Fibroblast of lung (primary cell): ENCODE results near the gene FOXQ1.

ENCODE experiments used
- EZH2 ChIP-seq: IDR thresholded peaks from 2 replicates; pipeline ENCODE4 v1.5.1; 2012; ENCODE audit warnings: low read length, control low read depth, mild to moderate bottlenecking; ENCODE audit errors: missing control alignments
- TF ChIP-seq, protein P1 (sequence below), 2 donors: IDR thresholded peaks in 1 of 2; conservative IDR thresholded peaks in 1 of 2; 1 replicate in 1 of 2; 2 replicates in 1 of 2; pipeline ENCODE4 v1.5.1; 2011 to 2012; ENCODE audit warnings: low read length in 2 of 2, control low read depth in 1 of 2, inconsistent platforms in 1 of 2, low read depth in 1 of 2, mild to moderate bottlenecking in 1 of 2

DNA sequence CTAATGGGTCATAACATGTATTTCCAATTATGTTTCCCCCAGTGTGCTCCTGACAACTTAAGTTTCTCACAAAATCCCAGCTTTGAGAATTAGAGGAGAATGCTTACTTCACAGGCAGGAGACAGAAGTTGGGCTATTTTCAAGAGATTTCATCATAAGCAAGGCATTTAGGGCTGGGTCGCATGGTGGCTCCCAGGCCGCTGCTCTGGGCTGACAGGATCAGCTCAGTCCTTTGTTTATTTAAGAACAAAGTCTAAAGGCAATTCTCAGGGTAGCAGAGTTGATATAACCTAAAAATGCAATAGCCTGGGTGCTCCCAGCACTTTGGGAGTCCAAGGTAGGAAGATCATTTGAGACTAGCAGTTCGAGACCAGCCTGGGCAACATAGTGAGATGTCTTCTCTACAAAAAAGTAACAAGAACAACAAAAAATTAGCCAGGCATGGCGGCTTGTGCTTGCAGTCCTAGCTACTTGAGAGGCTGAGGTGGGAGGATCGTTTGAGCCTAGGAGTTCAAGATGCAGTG lies 10.9 kb downstream of the FOXQ1 start:
- TF ChIP-seq, protein P1, sequence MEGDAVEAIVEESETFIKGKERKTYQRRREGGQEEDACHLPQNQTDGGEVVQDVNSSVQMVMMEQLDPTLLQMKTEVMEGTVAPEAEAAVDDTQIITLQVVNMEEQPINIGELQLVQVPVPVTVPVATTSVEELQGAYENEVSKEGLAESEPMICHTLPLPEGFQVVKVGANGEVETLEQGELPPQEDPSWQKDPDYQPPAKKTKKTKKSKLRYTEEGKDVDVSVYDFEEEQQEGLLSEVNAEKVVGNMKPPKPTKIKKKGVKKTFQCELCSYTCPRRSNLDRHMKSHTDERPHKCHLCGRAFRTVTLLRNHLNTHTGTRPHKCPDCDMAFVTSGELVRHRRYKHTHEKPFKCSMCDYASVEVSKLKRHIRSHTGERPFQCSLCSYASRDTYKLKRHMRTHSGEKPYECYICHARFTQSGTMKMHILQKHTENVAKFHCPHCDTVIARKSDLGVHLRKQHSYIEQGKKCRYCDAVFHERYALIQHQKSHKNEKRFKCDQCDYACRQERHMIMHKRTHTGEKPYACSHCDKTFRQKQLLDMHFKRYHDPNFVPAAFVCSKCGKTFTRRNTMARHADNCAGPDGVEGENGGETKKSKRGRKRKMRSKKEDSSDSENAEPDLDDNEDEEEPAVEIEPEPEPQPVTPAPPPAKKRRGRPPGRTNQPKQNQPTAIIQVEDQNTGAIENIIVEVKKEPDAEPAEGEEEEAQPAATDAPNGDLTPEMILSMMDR (conservative IDR thresholded peaks at IDR 0.05 in 1 of 2, IDR thresholded peaks at IDR 0.05 in 1 of 2; ENCODE audit: low read depth in 1 of 2, low read length in 2 of 2) = no peak
- no peak for TF ChIP-seq EZH2
